ENCODE measurements around the gene KRT84. TPM values are rescaled to one million over a fixed set of nuclear protein-coding genes. Genes with fewer than 3 reads are reported as not detected.

KRT84 gene
- total RNA-seq, 2 donors from 2014 or later = not detected

DNA sequence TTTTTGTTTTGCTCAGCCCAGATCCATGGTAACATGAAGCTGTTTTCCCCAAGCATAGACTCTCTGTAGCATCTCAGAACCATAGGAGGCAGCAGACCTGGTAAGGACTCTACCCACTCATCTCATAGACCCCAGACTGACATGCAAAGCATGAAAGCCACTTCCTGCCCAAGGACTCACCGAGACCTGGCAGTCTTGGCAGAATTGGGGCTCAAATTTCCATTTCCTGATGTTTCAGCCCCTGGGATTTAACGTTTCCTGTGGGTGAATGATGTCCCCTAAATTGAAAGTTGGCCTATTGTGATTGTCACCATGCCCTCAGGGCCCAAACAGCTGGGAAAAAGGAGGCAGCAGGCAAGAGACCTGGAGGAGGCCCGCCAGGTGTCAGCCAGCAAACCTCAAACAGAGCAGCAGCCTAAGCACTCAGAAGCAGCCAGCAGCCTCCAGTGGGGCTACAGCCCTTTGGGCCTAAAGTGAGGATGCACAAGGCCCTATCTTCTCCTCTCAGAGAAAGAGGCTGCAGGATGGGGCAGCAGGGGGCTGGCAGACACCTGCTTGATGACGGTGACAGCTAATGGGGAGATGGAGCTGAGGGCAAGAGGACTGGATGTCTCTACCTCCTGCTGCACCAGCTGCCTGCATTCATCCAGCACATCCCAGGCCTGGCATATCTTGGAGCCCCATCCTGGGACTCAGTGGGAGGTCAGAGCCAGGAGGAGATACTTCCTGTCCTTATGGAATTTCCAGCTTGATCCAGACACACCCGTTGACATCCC lies 26.7 kb downstream of the KRT84 start:
- H3K27ac Mint-ChIP-seq = peak overlapping the region; percentile 32
- H3K9me3 ChIP-seq (ENCODE audit: control insufficient read depth, low read length, poor library complexity, severe bottlenecking) = no peaks in the 10 kb centered on the region
- H3K4me3 Mint-ChIP-seq = no peak overlapping the region
- peaks cover 2% of the 10 kb centered on the region for H3K36me3 Mint-ChIP-seq (ENCODE audit: low read depth)
- peaks cover 20% of the 10 kb centered on the region for H3K4me1 Mint-ChIP-seq
- peak; percentile 76 for ATAC-seq
- peaks cover 30% of the 10 kb centered on the region for H3K27me3 Mint-ChIP-seq
- no peak for DNase-seq

DNA sequence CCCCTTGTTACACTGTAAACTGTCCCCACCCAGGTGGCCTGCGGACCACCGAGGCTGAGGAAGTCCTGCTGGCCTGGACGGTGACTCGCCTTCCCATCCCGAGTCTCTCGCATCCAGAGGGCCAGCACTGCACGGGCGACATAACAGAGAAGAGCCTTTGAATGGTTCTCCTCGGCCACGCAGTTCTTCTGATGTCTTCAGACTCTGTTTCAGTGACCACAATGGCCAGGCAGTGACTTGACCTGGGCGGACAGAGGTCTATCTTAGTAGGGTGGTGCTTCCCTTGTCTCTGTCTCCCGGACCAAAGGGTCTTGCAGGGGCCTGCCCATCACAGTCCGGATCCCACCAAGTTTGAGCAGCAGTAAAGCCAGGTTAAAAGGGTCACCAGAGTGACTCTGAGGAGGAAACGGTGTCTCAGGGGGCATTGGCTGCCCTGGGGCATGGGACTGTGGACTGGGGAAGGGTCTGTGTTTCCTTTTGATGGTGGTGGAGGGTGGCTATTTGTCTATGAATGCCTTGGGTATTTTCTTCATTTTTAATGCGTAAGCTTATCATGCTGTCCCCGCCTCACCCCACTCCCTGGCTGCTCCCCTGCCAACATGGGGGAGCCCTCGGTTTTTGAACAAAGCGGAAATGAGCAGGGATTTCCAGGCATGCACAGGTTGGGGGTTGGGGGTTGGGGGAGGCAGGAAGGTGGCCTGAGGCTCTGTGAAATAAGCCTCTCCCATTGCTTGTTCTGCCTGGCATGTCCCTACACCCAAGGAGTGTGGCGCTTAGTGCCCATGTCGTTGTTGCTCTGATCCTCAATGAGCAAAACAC lies 28.5 kb downstream of the KRT84 start:
- ATAC-seq (no peak), DNase-seq (no peak)
- Mint-ChIP-seq H3K4me3 (no peak overlapping the region), H3K27me3 (peaks cover 25% of the 10 kb centered on the region), H3K36me3 (ENCODE audit: low read depth) (peaks cover 2% of the 10 kb centered on the region), H3K27ac (no peak overlapping the region), H3K4me1 (peaks cover 29% of the 10 kb centered on the region)
- no peaks in the 10 kb centered on the region for H3K9me3 ChIP-seq (ENCODE audit: control insufficient read depth, low read length, poor library complexity, severe bottlenecking)

DNA sequence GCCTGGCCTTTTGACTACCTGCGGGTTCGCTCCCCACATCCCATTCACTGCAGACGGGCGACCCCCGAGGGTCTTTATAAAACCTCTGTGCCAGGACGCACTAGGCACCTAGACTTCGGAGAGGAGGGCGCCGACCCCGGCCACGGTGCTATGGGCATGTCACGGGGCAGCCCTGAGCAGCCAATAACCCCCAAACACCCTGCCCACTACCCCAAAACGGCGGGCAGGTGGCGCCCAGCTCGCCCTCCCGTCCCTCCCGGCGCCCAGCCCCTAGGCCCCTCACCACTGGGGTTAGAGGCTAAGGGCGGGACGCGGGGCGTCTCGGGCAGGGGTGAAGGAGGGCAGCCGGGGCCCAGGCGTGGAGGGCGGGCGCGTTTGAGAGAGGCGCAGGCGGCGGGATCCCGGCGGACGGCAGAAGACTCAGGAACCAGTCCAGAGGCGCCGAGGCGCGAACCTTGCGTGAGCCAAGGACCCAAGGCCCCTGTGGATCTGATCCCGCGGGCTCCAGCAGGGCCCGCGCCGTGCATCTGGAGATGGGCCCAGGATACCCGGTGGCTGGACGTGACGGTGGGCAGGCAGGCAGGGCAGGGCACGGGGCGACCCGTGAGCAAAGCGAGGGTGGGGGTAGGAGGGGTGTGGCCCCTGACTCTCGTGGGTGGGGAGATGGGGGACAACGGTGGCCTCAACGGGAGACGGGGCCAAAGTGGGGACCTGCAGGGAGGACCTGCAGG lies 29.3 kb downstream of the KRT84 start:
- H3K36me3 Mint-ChIP-seq (ENCODE audit: low read depth) = peaks cover 2% of the 10 kb centered on the region
- DNase-seq (no peak), ATAC-seq (no peak)
- H3K9me3 ChIP-seq (ENCODE audit: control insufficient read depth, low read length, poor library complexity, severe bottlenecking) = no peaks in the 10 kb centered on the region
- H3K4me3 Mint-ChIP-seq = no peak overlapping the region
- no peak overlapping the region for H3K27ac Mint-ChIP-seq
- H3K4me1 Mint-ChIP-seq = peaks cover 31% of the 10 kb centered on the region
- peaks cover 25% of the 10 kb centered on the region for H3K27me3 Mint-ChIP-seq

DNA sequence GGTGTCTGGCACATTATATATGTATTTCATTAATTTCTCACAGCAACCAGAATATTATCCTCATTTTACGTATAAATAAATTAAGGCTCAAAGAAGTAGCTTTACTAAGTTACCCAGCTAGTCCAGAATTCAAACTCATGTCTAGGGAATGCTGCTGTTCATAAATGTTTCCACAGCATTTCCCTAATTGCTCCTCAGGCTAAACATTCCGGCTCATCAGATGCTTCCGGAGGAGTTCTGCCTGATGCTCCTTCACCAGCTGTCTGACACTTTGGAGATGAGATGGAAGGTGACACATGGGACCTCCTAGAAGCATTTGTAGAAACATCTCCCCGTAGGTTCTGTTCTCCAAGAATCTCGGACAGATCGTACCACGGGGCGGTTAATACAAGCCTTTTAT lies 30.3 kb downstream of the KRT84 start:
- peaks cover 31% of the 10 kb centered on the region for H3K4me1 Mint-ChIP-seq
- H3K27ac Mint-ChIP-seq = no peak overlapping the region
- DNase-seq = no peak
- H3K4me3 Mint-ChIP-seq = no peak overlapping the region
- H3K9me3 ChIP-seq (ENCODE audit: control insufficient read depth, low read length, poor library complexity, severe bottlenecking) = no peaks in the 10 kb centered on the region
- peaks cover 2% of the 10 kb centered on the region for H3K36me3 Mint-ChIP-seq (ENCODE audit: low read depth)
- no peak for ATAC-seq
- H3K27me3 Mint-ChIP-seq = peaks cover 24% of the 10 kb centered on the region

DNA sequence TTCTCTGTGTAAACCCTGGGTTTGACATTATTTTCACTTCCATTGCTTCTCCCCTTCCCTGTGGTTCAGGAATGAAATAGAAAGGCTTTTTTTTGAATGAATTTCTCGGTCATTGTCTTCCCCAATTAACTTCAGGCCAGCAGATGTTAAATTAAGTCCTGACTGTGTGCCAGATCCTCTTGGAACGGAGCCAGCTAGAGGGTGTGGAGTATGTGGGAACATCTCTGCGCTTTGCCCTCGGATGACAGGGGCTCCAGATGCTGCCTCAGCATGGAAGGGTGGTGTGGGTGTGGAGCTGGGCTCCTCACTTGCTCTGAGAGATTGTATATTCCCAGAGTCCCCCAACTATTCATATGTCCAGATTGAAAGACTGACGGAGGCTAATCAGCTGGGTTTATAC lies 31.3 kb downstream of the KRT84 start:
- H3K4me3 Mint-ChIP-seq = no peak overlapping the region
- H3K27me3 Mint-ChIP-seq = peaks cover 19% of the 10 kb centered on the region
- no peak for DNase-seq
- peak overlapping the region; percentile 41 for H3K27ac Mint-ChIP-seq
- H3K36me3 Mint-ChIP-seq (ENCODE audit: low read depth) = peaks cover 2% of the 10 kb centered on the region
- no peak for ATAC-seq
- H3K4me1 Mint-ChIP-seq = peaks cover 27% of the 10 kb centered on the region
- no peaks in the 10 kb centered on the region for H3K9me3 ChIP-seq (ENCODE audit: control insufficient read depth, low read length, poor library complexity, severe bottlenecking)

DNA sequence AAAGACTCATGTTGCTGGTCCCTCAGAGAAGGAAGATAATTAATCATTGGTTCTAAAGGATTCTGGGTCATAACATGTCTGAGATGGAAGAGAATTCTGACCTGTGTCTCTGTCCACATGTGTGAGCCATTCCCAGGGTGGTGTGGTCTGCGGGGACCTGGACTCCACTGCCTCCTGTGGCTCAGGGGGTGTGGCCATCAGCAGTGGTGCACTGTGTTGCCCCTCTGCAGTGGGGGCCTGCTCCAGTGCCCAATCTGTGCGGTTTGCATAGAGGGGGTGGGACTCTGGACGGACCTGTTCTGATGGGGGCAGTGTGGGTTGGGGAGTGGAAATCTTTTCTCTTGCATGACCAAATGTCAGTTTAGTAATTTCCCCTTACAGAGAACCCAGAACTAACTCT lies 31.7 kb downstream of the KRT84 start:
- no peak for ATAC-seq
- H3K36me3 Mint-ChIP-seq (ENCODE audit: low read depth) = peaks cover 2% of the 10 kb centered on the region
- peaks cover 27% of the 10 kb centered on the region for H3K4me1 Mint-ChIP-seq
- peak overlapping the region; percentile 41 for H3K27ac Mint-ChIP-seq
- no peak overlapping the region for H3K4me3 Mint-ChIP-seq
- no peaks in the 10 kb centered on the region for H3K9me3 ChIP-seq (ENCODE audit: control insufficient read depth, low read length, poor library complexity, severe bottlenecking)
- peaks cover 23% of the 10 kb centered on the region for H3K27me3 Mint-ChIP-seq
- no peak for DNase-seq

DNA sequence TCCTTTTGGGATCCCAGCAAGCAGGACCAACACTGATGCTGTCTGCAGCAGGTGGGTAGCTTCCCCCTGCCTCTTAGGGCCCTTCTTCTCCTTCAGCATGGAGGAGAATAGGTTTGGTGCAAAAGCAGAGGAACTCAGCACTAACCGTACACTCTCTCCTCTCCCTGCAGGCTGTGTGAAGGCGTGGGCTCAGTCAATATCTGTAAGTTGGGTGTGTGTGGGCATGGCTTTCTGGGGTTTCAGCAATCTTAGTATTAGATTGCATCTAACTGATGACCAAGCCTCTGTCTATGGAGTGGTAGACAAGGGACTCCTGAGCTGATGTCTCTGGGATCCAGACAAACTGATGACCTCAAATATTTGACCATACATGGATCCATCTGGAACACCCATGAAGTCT lies 32.5 kb downstream of the KRT84 start:
- peak overlapping the region; percentile 19 for H3K4me3 Mint-ChIP-seq
- H3K4me1 Mint-ChIP-seq = peaks cover 20% of the 10 kb centered on the region
- H3K36me3 Mint-ChIP-seq (ENCODE audit: low read depth) = peaks cover 4% of the 10 kb centered on the region
- no peaks in the 10 kb centered on the region for H3K9me3 ChIP-seq (ENCODE audit: control insufficient read depth, low read length, poor library complexity, severe bottlenecking)
- ATAC-seq = no peak
- peaks cover 31% of the 10 kb centered on the region for H3K27me3 Mint-ChIP-seq
- no peak for DNase-seq
- no peak overlapping the region for H3K27ac Mint-ChIP-seq

DNA sequence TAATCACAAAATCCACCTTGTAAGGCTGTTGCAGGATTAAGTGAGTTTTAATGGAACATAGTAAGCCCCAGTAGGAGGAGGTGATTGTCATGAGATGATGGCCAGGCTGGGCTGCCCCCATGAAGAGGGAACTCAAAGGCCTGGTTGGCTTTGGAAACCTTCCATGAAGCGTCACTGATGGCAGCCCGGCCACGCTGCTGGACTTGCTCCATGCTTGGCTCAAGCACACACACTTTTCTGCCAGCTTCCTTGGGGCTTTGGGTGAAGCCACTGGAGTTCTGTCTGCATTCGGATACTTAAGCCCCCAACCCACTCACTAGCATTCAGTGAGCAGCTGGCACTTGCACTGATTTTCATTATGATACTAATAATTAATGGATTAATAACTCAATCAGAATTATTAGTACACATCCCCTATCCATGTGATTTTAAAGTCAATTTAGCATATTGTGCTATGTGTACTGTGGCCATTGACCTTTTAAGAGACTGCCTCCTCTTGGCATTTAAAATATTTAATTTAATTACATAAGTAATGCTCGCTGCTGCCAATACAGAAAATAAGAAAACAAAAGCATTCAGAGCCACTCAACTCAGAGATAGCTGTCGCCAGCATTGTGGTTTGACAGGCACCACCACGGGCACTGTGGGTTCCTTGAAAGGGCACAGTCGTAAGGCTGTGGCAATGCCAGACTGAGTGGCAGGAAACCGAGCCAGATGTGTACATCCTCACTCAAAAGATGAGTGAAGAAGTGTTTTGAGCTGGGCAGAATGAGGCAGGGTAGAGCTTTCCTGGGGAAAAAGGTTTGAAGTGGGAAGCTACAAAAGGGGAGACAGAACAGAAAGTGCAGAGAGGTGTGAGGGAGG lies 34.0 kb downstream of the KRT84 start:
- ATAC-seq = peak; percentile 100
- Mint-ChIP-seq H3K27me3 (peaks cover 34% of the 10 kb centered on the region), H3K4me1 (peaks cover 16% of the 10 kb centered on the region), H3K36me3 (ENCODE audit: low read depth) (peaks cover 2% of the 10 kb centered on the region), H3K4me3 (peak overlapping the region; percentile 41), H3K27ac (peak overlapping the region; percentile 51)
- no peaks in the 10 kb centered on the region for H3K9me3 ChIP-seq (ENCODE audit: control insufficient read depth, low read length, poor library complexity, severe bottlenecking)
- peak in 2 of 3 donors; percentile 21 to 40 for DNase-seq

DNA sequence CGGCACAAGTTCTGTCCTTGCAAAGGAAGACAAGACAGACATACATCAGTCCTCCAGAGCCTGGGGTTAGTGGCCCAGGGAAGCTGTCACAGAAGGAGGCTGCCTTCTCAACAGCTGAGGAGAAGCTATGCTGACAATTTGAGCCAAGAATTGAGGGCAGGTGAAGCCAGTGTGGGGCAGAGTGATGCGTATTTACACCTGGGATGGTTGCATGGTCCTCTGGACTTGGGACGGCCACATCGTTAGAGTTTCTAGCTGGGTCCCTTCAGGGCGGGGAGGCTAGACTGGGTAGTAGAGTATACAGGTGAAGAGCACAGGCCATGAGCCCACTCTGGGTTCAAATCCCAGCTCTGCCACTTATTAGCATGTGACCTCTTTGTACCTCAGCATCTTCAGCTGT lies 34.7 kb downstream of the KRT84 start:
- Mint-ChIP-seq H3K4me3 (no peak overlapping the region), H3K4me1 (peaks cover 16% of the 10 kb centered on the region), H3K27ac (no peak overlapping the region), H3K36me3 (ENCODE audit: low read depth) (peaks cover 2% of the 10 kb centered on the region), H3K27me3 (peaks cover 34% of the 10 kb centered on the region)
- no peaks in the 10 kb centered on the region for H3K9me3 ChIP-seq (ENCODE audit: control insufficient read depth, low read length, poor library complexity, severe bottlenecking)
- DNase-seq = no peak
- no peak for ATAC-seq

DNA sequence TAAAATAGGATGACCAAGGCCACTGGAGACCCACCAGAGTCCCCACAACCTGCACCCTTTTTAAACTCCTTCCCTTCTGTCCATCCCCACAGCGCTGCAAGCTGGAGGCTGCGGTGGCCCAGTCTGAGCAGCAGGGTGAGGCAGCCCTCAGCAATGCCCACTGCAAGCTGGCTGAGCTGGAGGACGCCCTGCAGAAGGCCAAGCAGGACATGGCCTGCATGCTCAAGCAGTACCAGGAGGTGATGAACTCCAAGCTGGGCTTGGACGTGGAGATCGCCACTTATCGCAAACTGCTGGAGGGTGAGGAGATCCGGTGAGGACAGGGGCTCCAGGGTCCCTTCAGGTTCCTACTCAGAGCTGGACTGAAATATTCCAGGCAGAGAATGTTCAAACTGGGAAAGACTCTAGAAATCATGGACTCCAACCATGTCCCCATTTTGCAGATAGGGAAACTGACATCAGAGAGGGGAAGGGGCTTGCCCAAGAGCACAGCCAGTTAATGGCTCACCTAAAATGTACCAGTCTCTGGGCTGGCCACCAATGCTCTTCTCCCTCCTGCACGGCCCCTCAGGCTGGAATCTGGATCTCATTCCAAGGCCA lies 35.3 kb downstream of the KRT84 start:
- H3K27ac Mint-ChIP-seq = no peak overlapping the region
- ATAC-seq (no peak), DNase-seq (no peak)
- H3K36me3 Mint-ChIP-seq (ENCODE audit: low read depth) = peaks cover 2% of the 10 kb centered on the region
- H3K4me3 Mint-ChIP-seq = no peak overlapping the region
- peaks cover 34% of the 10 kb centered on the region for H3K27me3 Mint-ChIP-seq
- no peaks in the 10 kb centered on the region for H3K9me3 ChIP-seq (ENCODE audit: control insufficient read depth, low read length, poor library complexity, severe bottlenecking)
- H3K4me1 Mint-ChIP-seq = peaks cover 16% of the 10 kb centered on the region

DNA sequence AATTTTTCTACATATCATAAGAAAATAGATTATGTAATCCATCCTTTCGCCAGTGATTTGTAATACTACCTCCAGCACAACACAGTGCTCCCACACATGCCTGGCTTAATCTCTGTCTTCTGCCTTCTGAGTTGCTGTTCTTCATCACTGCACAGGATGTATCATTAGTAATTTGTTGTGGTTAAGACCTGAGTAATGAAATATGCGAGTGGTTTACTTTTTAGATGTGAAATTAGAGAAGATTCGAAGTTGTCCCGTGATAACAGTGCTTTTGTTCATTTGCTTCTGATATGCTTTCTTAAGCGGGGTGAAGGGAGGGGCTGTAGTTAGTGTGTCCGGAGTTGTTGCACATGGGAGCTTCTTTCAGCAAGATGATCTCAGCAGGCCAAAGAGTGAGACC lies 36.3 kb downstream of the KRT84 start:
- ATAC-seq (no peak), DNase-seq (no peak)
- peaks cover 36% of the 10 kb centered on the region for H3K27me3 Mint-ChIP-seq
- H3K4me3 Mint-ChIP-seq = no peak overlapping the region
- no peak overlapping the region for H3K27ac Mint-ChIP-seq
- H3K36me3 Mint-ChIP-seq (ENCODE audit: low read depth) = peaks cover 4% of the 10 kb centered on the region
- H3K4me1 Mint-ChIP-seq = peaks cover 16% of the 10 kb centered on the region
- H3K9me3 ChIP-seq (ENCODE audit: control insufficient read depth, low read length, poor library complexity, severe bottlenecking) = no peaks in the 10 kb centered on the region

Measured in T-helper 17 cell (primary cell).